Thymus (tissue), 11 donors: ENCODE measurements around the gene PIGR. TPM values are rescaled to one million over a fixed set of nuclear protein-coding genes. Genes with fewer than 3 reads are reported as not detected.

Experiments used
- DNase-seq, 9 donors: peaks; one replicate each; pipeline ENCODE4 v3.0.0-alpha.2; 2013; ENCODE audit warnings: low spot score in 9 of 9, low read depth in 6 of 9, missing footprints in 1 of 9
- H3K27ac ChIP-seq, 2 donors: one replicate each; pipeline ENCODE4 v1.5.1; 2013; ENCODE audit warnings: control low read depth in 1 of 2, low read depth in 1 of 2, low read length in 1 of 2, mild to moderate bottlenecking in 1 of 2, moderate library complexity in 1 of 2
- H3K27me3 ChIP-seq, 2 donors: one replicate each; pipeline ENCODE4 v1.5.1; 2013; ENCODE audit warnings: low read length in 1 of 2; ENCODE audit not compliant: control insufficient read depth in 2 of 2, insufficient read depth in 1 of 2
- H3K36me3 ChIP-seq, 2 donors: one replicate each; pipeline ENCODE4 v1.5.1; 2013; ENCODE audit warnings: low read length in 1 of 2, mild to moderate bottlenecking in 1 of 2, moderate library complexity in 1 of 2; ENCODE audit not compliant: control insufficient read depth in 2 of 2, insufficient read depth in 2 of 2
- H3K4me1 ChIP-seq, 2 donors: one replicate each; pipeline ENCODE4 v1.5.1; 2013; ENCODE audit warnings: low read length in 2 of 2; ENCODE audit not compliant: control insufficient read depth in 2 of 2, insufficient read depth in 2 of 2
- H3K4me3 ChIP-seq, 2 donors: one replicate each; pipeline ENCODE4 v1.5.1; 2013; ENCODE audit warnings: low read length in 2 of 2, control low read depth in 1 of 2, mild to moderate bottlenecking in 1 of 2
- H3K9me3 ChIP-seq, 2 donors: one replicate each; pipeline ENCODE4 v1.5.1; 2013; ENCODE audit warnings: low read length in 1 of 2, mild to moderate bottlenecking in 1 of 2; ENCODE audit not compliant: control insufficient read depth in 2 of 2, insufficient read depth in 1 of 2
- WGBS: extraction: QIAGEN DNeasy Blood & Tissue Kit; methylation state at CpG from one replicate; pipeline ENCODE4 v1.1.7; 2013; 5-methylcytosine and 5-hydroxymethylcytosine counted together
- polyA plus RNA-seq: library from polyadenylated mRNA; stranded (reverse); fragments of 200-250 nt; gene quantifications from one replicate; pipeline ENCODE4 v1.2.3, GENCODE V29; 2013
- total RNA-seq: library from RNA; stranded (reverse); fragments of 120-200 nt; gene quantifications from one replicate; pipeline ENCODE4 v1.2.4, GENCODE V29; 2013
- donor health status: healthy.

Gene PIGR
- total and polyA plus RNA-seq, 2 donors: 0.24 to 1.1 TPM

DNA sequence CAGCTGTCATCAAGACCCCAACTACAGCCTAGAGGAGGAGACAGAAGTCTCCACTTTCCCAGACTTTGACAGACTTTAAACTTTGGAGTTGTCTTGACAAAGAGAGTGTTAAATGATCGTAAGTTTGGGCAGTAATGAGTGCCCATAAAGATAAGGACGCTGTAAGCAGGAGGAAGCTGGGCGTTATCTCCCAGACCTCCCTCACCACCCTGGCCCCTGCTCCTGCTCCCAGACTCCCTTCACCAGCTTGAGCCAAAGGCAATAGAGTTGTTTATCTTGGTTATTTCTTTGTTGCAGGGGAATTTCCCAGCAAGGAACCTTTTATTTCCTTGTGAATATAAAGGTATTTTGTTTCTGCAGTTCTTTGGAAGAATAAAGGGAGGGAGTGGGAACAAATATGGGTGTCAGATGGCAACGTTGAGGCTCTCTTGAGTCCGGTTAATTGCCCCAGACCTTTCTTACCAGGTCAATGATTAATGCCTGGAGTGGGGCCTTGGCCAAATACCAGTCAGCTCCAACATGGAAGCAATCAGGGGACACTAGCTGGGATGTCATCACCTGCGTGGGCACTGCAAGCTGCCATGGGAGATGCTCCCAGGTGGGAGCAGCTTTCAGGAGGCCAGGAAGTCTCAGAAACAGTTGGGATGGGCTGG lies 4.4 kb downstream of the PIGR start:
- no peaks in the 10 kb centered on the region for H3K27me3 ChIP-seq
- no peaks in the 10 kb centered on the region for H3K4me1 ChIP-seq
- no peaks in the 10 kb centered on the region for H3K36me3 ChIP-seq
- no peak overlapping the region for H3K27ac ChIP-seq
- no peak overlapping the region for H3K4me3 ChIP-seq
- 90% methylated on average over 6 of the region's 6 CpGs for WGBS
- DNase-seq: no peak
- no peaks in the 10 kb centered on the region for H3K9me3 ChIP-seq

GRCh38 chr1:206940588-206940936 lies 5.7 kb downstream of the PIGR start:
- H3K36me3 ChIP-seq: no peaks in the 10 kb centered on the region
- H3K27me3 ChIP-seq: no peaks in the 10 kb centered on the region
- H3K27ac ChIP-seq: no peak overlapping the region
- no peaks in the 10 kb centered on the region for H3K4me1 ChIP-seq
- DNase-seq: no peak
- H3K9me3 ChIP-seq: no peaks in the 10 kb centered on the region
- H3K4me3 ChIP-seq: no peak overlapping the region
- WGBS: 97% methylated on average over 3 of the region's 3 CpGs

DNA sequence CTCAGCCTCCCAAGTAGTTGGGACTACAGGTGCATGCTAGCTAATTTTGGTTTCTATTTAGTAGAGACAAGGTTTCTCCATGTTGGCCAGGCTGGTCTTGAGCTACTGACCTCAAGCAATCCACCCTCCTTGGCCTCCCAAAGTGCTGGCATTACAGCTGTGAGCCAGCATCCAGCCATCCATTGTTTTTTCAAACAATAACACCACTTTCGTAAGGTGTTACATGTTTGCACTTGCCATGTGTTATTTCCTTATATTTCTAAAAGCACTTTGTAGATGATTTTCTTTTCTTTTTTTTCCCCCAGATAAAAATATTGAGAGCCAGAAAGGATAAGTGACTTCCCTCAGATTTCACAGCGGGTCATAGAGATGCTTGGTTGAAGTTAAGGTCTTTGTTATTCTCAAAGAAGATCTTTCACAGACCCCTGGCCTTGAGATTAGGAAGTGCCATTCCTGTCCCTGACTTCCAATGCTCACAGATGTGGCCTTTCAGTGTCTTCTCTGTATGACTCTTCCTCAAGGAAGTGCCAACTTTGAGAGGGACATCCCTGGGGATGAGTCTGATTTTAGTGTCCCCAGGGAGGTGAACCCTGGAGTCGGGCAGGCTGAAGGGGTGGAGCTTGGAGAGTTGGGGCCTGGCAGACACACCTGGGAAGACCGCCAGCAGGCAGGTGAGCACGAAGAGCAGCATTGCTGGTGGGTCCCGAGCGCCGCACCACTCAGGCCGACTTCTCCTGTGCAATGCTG lies 6.3 kb downstream of the PIGR start:
- no peak for DNase-seq
- Histone ChIP-seq H3K4me3 (no peak overlapping the region), H3K4me1 (no peaks in the 10 kb centered on the region), H3K27ac (no peak overlapping the region), H3K36me3 (no peaks in the 10 kb centered on the region), H3K9me3 (no peaks in the 10 kb centered on the region), H3K27me3 (no peaks in the 10 kb centered on the region)
- WGBS: 94% methylated on average over 9 of the region's 9 CpGs

DNA sequence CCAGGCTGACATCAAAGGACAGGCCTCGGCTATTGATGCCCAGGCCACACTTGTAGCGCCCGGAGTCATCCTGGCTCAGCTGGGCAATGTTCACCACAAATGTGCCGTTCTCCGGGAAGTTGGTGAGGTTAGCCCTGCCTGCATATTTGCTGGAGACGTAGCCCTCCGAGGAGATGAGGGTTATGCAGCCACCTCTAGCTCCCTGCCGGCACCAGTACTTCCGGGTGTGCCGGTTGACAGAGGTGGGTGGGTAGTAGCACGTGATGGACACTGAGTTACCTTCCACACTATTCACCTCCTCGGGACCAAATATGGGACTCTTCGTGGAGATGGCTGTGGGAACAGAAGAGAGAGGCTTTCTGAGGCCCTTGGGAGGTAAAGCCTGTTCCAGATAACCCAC lies 7.1 kb downstream of the PIGR start:
- no peaks in the 10 kb centered on the region for H3K9me3 ChIP-seq
- 97% methylated on average over 13 of the region's 13 CpGs for WGBS
- no peaks in the 10 kb centered on the region for H3K27me3 ChIP-seq
- no peak overlapping the region for H3K27ac ChIP-seq
- H3K4me1 ChIP-seq: no peaks in the 10 kb centered on the region
- no peaks in the 10 kb centered on the region for H3K36me3 ChIP-seq
- no peak for DNase-seq
- H3K4me3 ChIP-seq: no peak overlapping the region

GRCh38 chr1:206937425-206937824 lies 8.8 kb downstream of the PIGR start:
- H3K4me3 ChIP-seq: no peak overlapping the region
- H3K9me3 ChIP-seq: no peaks in the 10 kb centered on the region
- no peak overlapping the region for H3K27ac ChIP-seq
- DNase-seq: no peak
- H3K27me3 ChIP-seq: no peaks in the 10 kb centered on the region
- 91% methylated on average over 6 of the region's 6 CpGs for WGBS
- no peaks in the 10 kb centered on the region for H3K4me1 ChIP-seq
- H3K36me3 ChIP-seq: no peaks in the 10 kb centered on the region

- peak in 2 of 9 donors; percentile 30 to 40 for DNase-seq
- Histone ChIP-seq H3K4me3 (no peak overlapping the region), H3K27ac (no peak overlapping the region), H3K36me3 (no peaks in the 10 kb centered on the region), H3K4me1 (peaks cover 0 to 4% of the 10 kb centered on the region in 2 donors), H3K27me3 (no peaks in the 10 kb centered on the region), H3K9me3 (no peaks in the 10 kb centered on the region)
- 77% methylated on average over 19 of the region's 19 CpGs for WGBS
Measured at GRCh38 chr1:206935491-206936067, 10.7 kb downstream of the PIGR start.

DNA sequence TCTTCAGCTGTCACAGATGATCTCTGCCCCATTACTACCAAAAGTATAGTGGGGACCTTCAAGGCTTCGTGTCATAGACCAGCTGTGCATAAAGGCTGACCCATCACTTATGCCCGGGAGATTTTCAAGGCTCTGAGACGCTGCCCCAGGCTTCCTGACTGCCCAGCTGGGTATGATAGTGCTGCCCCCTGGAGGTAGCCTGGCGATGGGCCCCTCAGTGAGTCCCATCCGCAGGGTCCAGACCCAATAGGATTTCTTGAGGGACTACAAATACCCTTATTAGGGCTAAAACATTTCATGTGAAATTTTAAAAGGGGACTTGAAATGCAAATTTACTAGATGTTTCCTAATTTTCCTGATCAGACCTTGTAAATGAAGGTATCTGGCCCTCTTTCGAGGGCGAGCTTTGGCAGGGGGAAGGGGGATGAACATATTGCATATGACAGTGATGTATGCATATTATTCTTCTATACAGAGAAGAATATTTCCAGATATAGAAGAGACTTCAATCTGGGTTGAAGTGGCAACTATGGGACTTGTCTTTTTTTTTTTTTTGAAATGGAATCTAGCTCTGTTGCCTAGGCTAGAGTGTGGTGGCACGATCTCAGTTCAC lies 12.8 kb downstream of the PIGR start:
- Histone ChIP-seq H3K4me1 (peaks cover 0 to 13% of the 10 kb centered on the region in 2 donors), H3K27ac (no peak overlapping the region), H3K9me3 (no peaks in the 10 kb centered on the region), H3K4me3 (no peak overlapping the region), H3K36me3 (no peaks in the 10 kb centered on the region), H3K27me3 (no peaks in the 10 kb centered on the region)
- 67% methylated on average over 8 of the region's 8 CpGs for WGBS
- peak in 3 of 9 donors; percentile 37 to 67 (median 61) for DNase-seq

- H3K9me3 ChIP-seq: no peaks in the 10 kb centered on the region
- 94% methylated on average over 8 of the region's 8 CpGs for WGBS
- H3K4me3 ChIP-seq: no peak overlapping the region
- no peaks in the 10 kb centered on the region for H3K27me3 ChIP-seq
- no peak overlapping the region for H3K27ac ChIP-seq
- H3K4me1 ChIP-seq: peaks cover 0 to 13% of the 10 kb centered on the region in 2 donors
- H3K36me3 ChIP-seq: no peaks in the 10 kb centered on the region
- DNase-seq: no peak
Measured at GRCh38 chr1:206932177-206932576, 14.1 kb downstream of the PIGR start.

DNA sequence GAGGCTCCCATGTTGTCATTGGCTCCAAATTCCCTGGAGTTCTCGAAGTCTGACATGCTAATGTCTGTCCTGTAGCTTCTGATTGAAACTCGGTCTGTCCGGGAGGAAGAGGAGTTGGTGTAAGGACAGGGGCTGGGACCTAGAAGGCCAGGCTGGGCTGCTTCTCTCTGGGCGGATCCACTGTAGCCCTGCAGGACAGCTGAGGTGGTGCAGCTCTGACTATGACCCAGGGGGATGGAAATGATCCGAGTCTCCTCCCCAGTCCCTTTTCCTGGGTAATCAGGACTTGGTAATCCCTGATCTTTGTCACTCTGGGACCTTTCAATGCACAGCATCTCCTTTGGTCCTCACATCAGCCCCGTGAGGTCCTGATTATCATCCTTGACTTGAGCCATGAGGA lies 14.6 kb downstream of the PIGR start:
- Histone ChIP-seq H3K4me1 (peaks cover 0 to 13% of the 10 kb centered on the region in 2 donors), H3K36me3 (no peaks in the 10 kb centered on the region), H3K27me3 (no peaks in the 10 kb centered on the region), H3K27ac (no peak overlapping the region), H3K4me3 (no peak overlapping the region), H3K9me3 (no peaks in the 10 kb centered on the region)
- DNase-seq: no peak
- 97% methylated on average over 6 of the region's 6 CpGs for WGBS
